Bronchial epithelial cell (primary cell): ENCODE results near the gene GRK5. TPM values are rescaled to one million over a fixed set of nuclear protein-coding genes. Genes with fewer than 3 reads are reported as not detected.
A peak's percentile ranks its signal among the peaks of the same experiment; 100 is the strongest.

Experiments used
- DNase-seq: peaks from one replicate; pipeline ENCODE4 v3.0.0-alpha.2; 2010; ENCODE audit warnings: low read depth
- FAIRE-seq: peaks from 2 replicates; lab custom pipeline; 2011; peaks lifted over from hg19 to GRCh38; lab: Jason Lieb, UNC
- H3K27me3 ChIP-seq: 2 replicates; pipeline ENCODE4 v1.5.1; 2011; ENCODE audit warnings: low read length; ENCODE audit not compliant: control insufficient read depth, insufficient read depth
- H3K36me3 ChIP-seq: 2 replicates; pipeline ENCODE4 v1.5.1; 2011; ENCODE audit warnings: low read length; ENCODE audit not compliant: control insufficient read depth, insufficient read depth
- H3K4me3 ChIP-seq: 2 replicates; pipeline ENCODE4 v1.5.1; 2011; ENCODE audit warnings: mild to moderate bottlenecking, low read depth, low read length, control low read depth
- CTCF ChIP-seq: IDR thresholded peaks from 2 replicates; pipeline ENCODE4 v1.5.1; 2011; ENCODE audit warnings: mild to moderate bottlenecking, moderate library complexity, low read length, control low read depth, inconsistent platforms; ENCODE audit not compliant: insufficient read depth, severe bottlenecking
- total RNA-seq: library from RNA; depleted of rRNA; stranded (reverse); fragments of >200 nt; gene quantifications from 2 replicates; pipeline ENCODE4 v1.2.1, GENCODE V29; 2014

Gene GRK5
- total RNA-seq, 1 donor from 2014 or later: 2.4 TPM

- DNase-seq: no peak
- Histone ChIP-seq H3K4me3 (no peak overlapping the region), H3K36me3 (no peaks in the 10 kb centered on the region), H3K27me3 (no peaks in the 10 kb centered on the region)
- FAIRE-seq: no peak
- TF ChIP-seq CTCF: no peak
These were observed 77.3 kb downstream of the GRK5 start for GRCh38 chr10:119284679-119285096.

- DNase-seq: no peak
- Histone ChIP-seq H3K36me3 (no peaks in the 10 kb centered on the region), H3K4me3 (no peak overlapping the region), H3K27me3 (no peaks in the 10 kb centered on the region)
- FAIRE-seq: peak; percentile 7
- no peak for TF ChIP-seq CTCF
These were observed 78.3 kb downstream of the GRK5 start for GRCh38 chr10:119285495-119286267.

GRCh38 chr10:119286516-119286915 lies 79.1 kb downstream of the GRK5 start:
- DNase-seq (no peak), FAIRE-seq (no peak)
- H3K27me3 ChIP-seq: no peaks in the 10 kb centered on the region
- H3K4me3 ChIP-seq: no peak overlapping the region
- H3K36me3 ChIP-seq: no peaks in the 10 kb centered on the region
- no peak for TF ChIP-seq CTCF

GRCh38 chr10:119286983-119287633 lies 79.7 kb downstream of the GRK5 start:
- no peak overlapping the region for H3K4me3 ChIP-seq
- no peak for DNase-seq
- no peak for TF ChIP-seq CTCF
- H3K27me3 ChIP-seq: no peaks in the 10 kb centered on the region
- FAIRE-seq: no peak
- H3K36me3 ChIP-seq: no peaks in the 10 kb centered on the region

GRCh38 chr10:119288574-119289001 lies 81.2 kb downstream of the GRK5 start:
- Histone ChIP-seq H3K27me3 (no peaks in the 10 kb centered on the region), H3K36me3 (no peaks in the 10 kb centered on the region)
- no peak for FAIRE-seq

More at GRCh38 chr10:119288574-119289001, 81.2 kb downstream of the GRK5 start:
- DNase-seq: no peak
- H3K4me3 ChIP-seq: no peak overlapping the region
- no peak for TF ChIP-seq CTCF
